Activated naive CD8-positive, alpha-beta T cell treated with anti-CD3 and anti-CD28 coated beads, Interleukin-2, amount 50 U/mL, for 24 hours (primary cell): ENCODE results near the gene SYVN1.
"Not testable (repeated sequence)": the region's sequence is repeated elsewhere in the genome, so short reads cannot be mapped to it uniquely, and the experiment has no call there.

Source experiments
- ATAC-seq: fragments of 150-1000 bp; cut with Tn5 transposase; one replicate; pipeline ENCODE4 v1.10.0; 2021
- DNase-seq: peaks from one replicate; pipeline ENCODE4 v3.0.0; 2021
- H3K27ac Mint-ChIP-seq: one replicate; pipeline ENCODE4 v1.8.0; 2021; ENCODE audit warnings: mild to moderate bottlenecking, mixed read lengths
- H3K27me3 Mint-ChIP-seq: one replicate; pipeline ENCODE4 v1.8.0; 2021; ENCODE audit warnings: mixed read lengths
- H3K36me3 Mint-ChIP-seq: one replicate; pipeline ENCODE4 v1.8.0; 2021; ENCODE audit warnings: low read depth, mixed read lengths
- H3K4me1 Mint-ChIP-seq: one replicate; pipeline ENCODE4 v1.8.0; 2021; ENCODE audit warnings: mixed read lengths
- H3K4me3 Mint-ChIP-seq: one replicate; pipeline ENCODE4 v1.8.0; 2021; ENCODE audit warnings: mild to moderate bottlenecking, moderate library complexity, mixed read lengths
- H3K9me3 Mint-ChIP-seq: one replicate; pipeline ENCODE4 v1.8.0; 2021; ENCODE audit warnings: mixed read lengths

Gene SYVN1

GRCh38 chr11:65134240-65134951 lies at the start of gene SYVN1:
Gene SYVN1 (minus strand): TSS chr11:65134519. CDS start chr11:65133601, 918 bp downstream.
- peaks cover 33% of the 10 kb centered on the region for H3K4me1 Mint-ChIP-seq
- H3K27ac Mint-ChIP-seq = peak within 1 kb of the TSS; percentile 99
- peak within 1 kb of the TSS; percentile 96 for H3K4me3 Mint-ChIP-seq
- ATAC-seq (peak; percentile 84), DNase-seq (peak; percentile 93)
- H3K9me3 Mint-ChIP-seq = no peaks in the 10 kb centered on the region
- peaks cover 12% of the 10 kb centered on the region for H3K36me3 Mint-ChIP-seq
- H3K27me3 Mint-ChIP-seq = no peaks in the 10 kb centered on the region

- DNase-seq (no peak), ATAC-seq (no peak)
- H3K9me3 Mint-ChIP-seq = no peaks in the 10 kb centered on the region
- H3K4me1 Mint-ChIP-seq = peaks cover 13% of the 10 kb centered on the region
- no peaks in the 10 kb centered on the region for H3K27me3 Mint-ChIP-seq
- H3K4me3 Mint-ChIP-seq = peak overlapping the region; percentile 12
- H3K36me3 Mint-ChIP-seq = peaks cover 5% of the 10 kb centered on the region
- H3K27ac Mint-ChIP-seq = no peak overlapping the region
Measured at GRCh38 chr11:65183201-65183891, 49.0 kb upstream of the SYVN1 start.

- H3K27ac Mint-ChIP-seq = peak overlapping the region; percentile 67
- peaks cover 13% of the 10 kb centered on the region for H3K4me1 Mint-ChIP-seq
- peak overlapping the region; percentile 85 for H3K4me3 Mint-ChIP-seq
- DNase-seq = peak; percentile 25
- no peaks in the 10 kb centered on the region for H3K27me3 Mint-ChIP-seq
- no peak for ATAC-seq
- peaks cover 5% of the 10 kb centered on the region for H3K36me3 Mint-ChIP-seq
- no peaks in the 10 kb centered on the region for H3K9me3 Mint-ChIP-seq
Measured at GRCh38 chr11:65182258-65183170, 48.2 kb upstream of the SYVN1 start.

- Mint-ChIP-seq H3K9me3 (no peaks in the 10 kb centered on the region), H3K36me3 (peaks cover 3% of the 10 kb centered on the region), H3K27ac (peak within 1 kb of the TSS; percentile 78), H3K4me1 (peaks cover 13% of the 10 kb centered on the region), H3K4me3 (peak within 1 kb of the TSS; percentile 85), H3K27me3 (no peaks in the 10 kb centered on the region)
- peak; percentile 75 for DNase-seq
- peak; percentile 86 for ATAC-seq
Measured at GRCh38 chr11:65181569-65182257, 47.4 kb upstream of the SYVN1 start, which contains the start of gene CAPN1. Gene CAPN1 (plus strand): TSS chr11:65181928. CDS start chr11:65182702, 774 bp downstream.

GRCh38 chr11:65180877-65181568 lies 46.7 kb upstream of the SYVN1 start:
- ATAC-seq (peak; percentile 61), DNase-seq (peak; percentile 69)
- Mint-ChIP-seq H3K36me3 (peaks cover 3% of the 10 kb centered on the region), H3K9me3 (no peaks in the 10 kb centered on the region), H3K4me3 (peak overlapping the region; percentile 84), H3K4me1 (peaks cover 13% of the 10 kb centered on the region), H3K27me3 (no peaks in the 10 kb centered on the region), H3K27ac (peak overlapping the region; percentile 54)

- H3K4me1 Mint-ChIP-seq, H3K4me3 Mint-ChIP-seq, DNase-seq, H3K27ac Mint-ChIP-seq, H3K9me3 Mint-ChIP-seq, ATAC-seq, H3K36me3 Mint-ChIP-seq, H3K27me3 Mint-ChIP-seq: not testable (repeated sequence)
Measured at GRCh38 chr11:65174571-65175010, 40.3 kb upstream of the SYVN1 start.

GRCh38 chr11:65172600-65172999 lies 38.3 kb upstream of the SYVN1 start:
- Mint-ChIP-seq H3K36me3 (no peaks in the 10 kb centered on the region), H3K9me3 (no peaks in the 10 kb centered on the region), H3K4me3 (no peak overlapping the region), H3K27me3 (no peaks in the 10 kb centered on the region), H3K27ac (no peak overlapping the region), H3K4me1 (peaks cover 10% of the 10 kb centered on the region)
- DNase-seq = no peak
- ATAC-seq = no peak

GRCh38 chr11:65170058-65170534 lies 35.8 kb upstream of the SYVN1 start, which contains the start of gene SPDYC:
Gene SPDYC (plus strand): TSS chr11:65170233. CDS start chr11:65171358, 1,125 bp downstream.
- ATAC-seq (no peak), DNase-seq (no peak)
- H3K4me1 Mint-ChIP-seq = peaks cover 10% of the 10 kb centered on the region
- H3K27ac Mint-ChIP-seq = peak within 1 kb of the TSS; percentile 69
- H3K36me3 Mint-ChIP-seq = no peaks in the 10 kb centered on the region
- no peaks in the 10 kb centered on the region for H3K27me3 Mint-ChIP-seq
- no peak within 1 kb of the TSS for H3K4me3 Mint-ChIP-seq
- no peaks in the 10 kb centered on the region for H3K9me3 Mint-ChIP-seq

- no peaks in the 10 kb centered on the region for H3K27me3 Mint-ChIP-seq
- no peak overlapping the region for H3K4me3 Mint-ChIP-seq
- no peaks in the 10 kb centered on the region for H3K9me3 Mint-ChIP-seq
- no peaks in the 10 kb centered on the region for H3K36me3 Mint-ChIP-seq
- no peak for DNase-seq
- ATAC-seq = peak; percentile 24
- H3K4me1 Mint-ChIP-seq = peaks cover 10% of the 10 kb centered on the region
- H3K27ac Mint-ChIP-seq = peak overlapping the region; percentile 69
Measured at GRCh38 chr11:65169164-65169641, 34.9 kb upstream of the SYVN1 start.

- Mint-ChIP-seq H3K27ac (no peak overlapping the region), H3K4me3 (no peak overlapping the region), H3K9me3 (no peaks in the 10 kb centered on the region), H3K27me3 (no peaks in the 10 kb centered on the region), H3K4me1 (peaks cover 10% of the 10 kb centered on the region), H3K36me3 (no peaks in the 10 kb centered on the region)
- ATAC-seq (no peak), DNase-seq (no peak)
Measured at GRCh38 chr11:65167656-65168055, 33.3 kb upstream of the SYVN1 start.

GRCh38 chr11:65166893-65167292 lies 32.6 kb upstream of the SYVN1 start:
- Mint-ChIP-seq H3K36me3 (no peaks in the 10 kb centered on the region), H3K27me3 (no peaks in the 10 kb centered on the region), H3K27ac (no peak overlapping the region), H3K9me3 (no peaks in the 10 kb centered on the region), H3K4me1 (peaks cover 10% of the 10 kb centered on the region), H3K4me3 (no peak overlapping the region)
- ATAC-seq (no peak), DNase-seq (no peak)

- no peak overlapping the region for H3K27ac Mint-ChIP-seq
- no peaks in the 10 kb centered on the region for H3K36me3 Mint-ChIP-seq
- DNase-seq (no peak), ATAC-seq (no peak)
- no peak overlapping the region for H3K4me3 Mint-ChIP-seq
- peaks cover 10% of the 10 kb centered on the region for H3K4me1 Mint-ChIP-seq
- no peaks in the 10 kb centered on the region for H3K27me3 Mint-ChIP-seq
- no peaks in the 10 kb centered on the region for H3K9me3 Mint-ChIP-seq
Measured at GRCh38 chr11:65165410-65166317, 31.3 kb upstream of the SYVN1 start.
